Upper lobe of left lung (tissue), 4 donors: ENCODE measurements around the gene CDHR2.

Experiments used
- EP300 ChIP-seq, 4 donors: sonication (generic); formaldehyde crosslinking; IDR thresholded peaks; one replicate each; pipeline ENCODE4 v1.5.1; 2017; ENCODE audit warnings: antibody characterized with exemption in 4 of 4, control low read depth in 2 of 4
- POLR2A ChIP-seq, 4 donors: fragments of 450-650 bp; IDR thresholded peaks; one replicate each; pipeline ENCODE4 v1.5.1; 2016 to 2017; ENCODE audit warnings: antibody characterized with exemption in 4 of 4, mild to moderate bottlenecking in 2 of 4
- POLR2AphosphoS5 ChIP-seq, 2 donors: sonication (generic); formaldehyde crosslinking; IDR thresholded peaks; one replicate each; pipeline ENCODE4 v1.5.1; 2017; ENCODE audit warnings: antibody characterized with exemption in 2 of 2
- TF ChIP-seq, protein P1 (sequence below), 6 experiments: fragments of 450-650 bp in 4 of 6; fragments of 200-600 bp in 2 of 6; sonication (generic) in 2 of 6; IDR thresholded peaks; one replicate each; pipeline ENCODE4 v1.5.1; 2016 to 2019; ENCODE audit warnings: antibody characterized with exemption in 6 of 6

DNA sequence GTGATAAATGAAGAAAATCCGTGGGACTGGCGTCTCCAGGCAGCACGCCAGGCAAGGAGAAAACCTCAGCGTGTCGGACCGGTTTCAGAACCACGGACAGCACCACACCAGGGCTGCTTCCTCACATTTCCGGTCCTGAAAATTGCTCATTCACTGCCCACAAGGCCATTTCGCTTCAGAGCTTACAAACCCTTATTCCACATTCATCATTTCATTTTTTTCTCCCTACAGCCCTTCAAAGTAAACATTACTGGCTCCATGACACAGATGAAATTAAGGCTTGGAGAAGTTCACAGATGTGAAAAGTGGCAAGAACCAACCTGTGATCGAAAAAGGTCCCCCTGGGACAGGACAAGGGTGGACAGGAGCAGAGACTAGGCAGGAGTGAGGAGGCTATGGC lies 62.3 kb downstream of the CDHR2 start:
- TF ChIP-seq, protein P1, sequence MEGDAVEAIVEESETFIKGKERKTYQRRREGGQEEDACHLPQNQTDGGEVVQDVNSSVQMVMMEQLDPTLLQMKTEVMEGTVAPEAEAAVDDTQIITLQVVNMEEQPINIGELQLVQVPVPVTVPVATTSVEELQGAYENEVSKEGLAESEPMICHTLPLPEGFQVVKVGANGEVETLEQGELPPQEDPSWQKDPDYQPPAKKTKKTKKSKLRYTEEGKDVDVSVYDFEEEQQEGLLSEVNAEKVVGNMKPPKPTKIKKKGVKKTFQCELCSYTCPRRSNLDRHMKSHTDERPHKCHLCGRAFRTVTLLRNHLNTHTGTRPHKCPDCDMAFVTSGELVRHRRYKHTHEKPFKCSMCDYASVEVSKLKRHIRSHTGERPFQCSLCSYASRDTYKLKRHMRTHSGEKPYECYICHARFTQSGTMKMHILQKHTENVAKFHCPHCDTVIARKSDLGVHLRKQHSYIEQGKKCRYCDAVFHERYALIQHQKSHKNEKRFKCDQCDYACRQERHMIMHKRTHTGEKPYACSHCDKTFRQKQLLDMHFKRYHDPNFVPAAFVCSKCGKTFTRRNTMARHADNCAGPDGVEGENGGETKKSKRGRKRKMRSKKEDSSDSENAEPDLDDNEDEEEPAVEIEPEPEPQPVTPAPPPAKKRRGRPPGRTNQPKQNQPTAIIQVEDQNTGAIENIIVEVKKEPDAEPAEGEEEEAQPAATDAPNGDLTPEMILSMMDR (IDR thresholded peaks at IDR 0.05), result no peak
- no peak for TF ChIP-seq POLR2A (IDR thresholded peaks at IDR 0.05)
- TF ChIP-seq EP300 (IDR thresholded peaks at IDR 0.05), result no peak
- no peak for TF ChIP-seq POLR2AphosphoS5 (IDR thresholded peaks at IDR 0.05)
